HepG2 (cell line): Measurements from ENCODE around the gene HYDIN. TPM values are rescaled to one million over a fixed set of nuclear protein-coding genes. Genes with fewer than 3 reads are reported as not detected.

Experiments
- ATAC-seq: fragments of 200-7000 bp; cut with Tn5 transposase; 3 replicates; pipeline ENCODE4 v1.9.1; 2020; ENCODE audit warnings: mild to moderate bottlenecking, moderate library complexity
- BruUV-seq: library from RNA; stranded (reverse); fragments of 400-500 nt; replicated peaks from 2 replicates; lab custom pipeline; 2021; lab: Mats Ljungman, UMichigan
- CTCF ChIA-PET: fragments of 300-600 bp; formaldehyde crosslinking; extraction: SDS; loops from one replicate; lab custom pipeline; 2021; ENCODE audit warnings: low total read pairs, inconsistent platforms, low intra/inter-chr PET ratio; lab: Yijun Ruan, JAX
- POLR2A ChIA-PET: fragments of 350-600 bp; sonication (Branson Sonifier 250); formaldehyde crosslinking; loops from one replicate; lab custom pipeline; 2020; ENCODE audit warnings: antibody characterized with exemption, inconsistent platforms; lab: Yijun Ruan, JAX
- DNase-seq: peaks from one replicate; pipeline ENCODE4 v3.0.0-alpha.2; 2015; ENCODE audit warnings: low spot score
- FAIRE-seq: peaks from 3 replicates; lab custom pipeline; 2011; peaks lifted over from hg19 to GRCh38; lab: Jason Lieb, UNC
- H2AFZ ChIP-seq: one replicate; pipeline ENCODE4 v1.6.1; 2011; ENCODE audit warnings: low read length, inconsistent platforms
- H3K27ac ChIP-seq: fragments of 300-600 bp; 3 replicates; pipeline ENCODE4 v1.8.0; 2011; ENCODE audit warnings: mixed run types, mild to moderate bottlenecking, mixed read lengths, low read length, inconsistent platforms; ENCODE audit not compliant: insufficient read depth; ENCODE audit errors: extremely low read length
- H3K27me3 ChIP-seq, 2 experiments: fragments of 200-600 bp in 1 of 2; 2 replicates in 1 of 2; 3 replicates in 1 of 2; pipeline versions ENCODE4 v1.6.0 to v1.8.0; 2011; ENCODE audit warnings: low read length in 2 of 2, mild to moderate bottlenecking in 2 of 2, moderate library complexity in 2 of 2, inconsistent platforms in 1 of 2; ENCODE audit not compliant: insufficient read depth in 2 of 2, control insufficient read depth in 1 of 2
- H3K36me3 ChIP-seq, 2 experiments: fragments of 200-600 bp in 1 of 2; replicated peaks in 1 of 2; 2 replicates in 1 of 2; 3 replicates in 1 of 2; pipeline versions ENCODE4 v1.5.1 to v1.8.0; 2011; ENCODE audit warnings: low read length in 2 of 2, inconsistent platforms in 1 of 2; ENCODE audit not compliant: insufficient read depth in 2 of 2, control insufficient read depth in 1 of 2
- H3K4me1 ChIP-seq: 2 replicates; pipeline ENCODE4 v1.5.1; 2012; ENCODE audit warnings: low read length, inconsistent platforms; ENCODE audit not compliant: insufficient read depth
- H3K4me2 ChIP-seq: 2 replicates; pipeline ENCODE4 v1.6.0; 2011; ENCODE audit warnings: low read depth, low read length, inconsistent platforms
- H3K4me3 ChIP-seq, 3 experiments: fragments of 200-600 bp in 1 of 3; sonication (generic), shearing (Covaris generic) in 1 of 3; replicated peaks in 1 of 3; 2 replicates each; pipeline ENCODE4 v1.5.1; 2011 to 2016; ENCODE audit warnings: low read length in 3 of 3, inconsistent platforms in 2 of 3, low read depth in 2 of 3, mild to moderate bottlenecking in 2 of 3, control low read depth in 1 of 3, mixed read lengths in 1 of 3; ENCODE audit not compliant: insufficient read depth in 1 of 3
- H3K79me2 ChIP-seq: one replicate; pipeline ENCODE4 v1.6.1; 2011; ENCODE audit warnings: low read length, inconsistent platforms; ENCODE audit not compliant: insufficient read depth
- H3K9ac ChIP-seq: 2 replicates; pipeline ENCODE4 v1.6.0; 2011; ENCODE audit warnings: mild to moderate bottlenecking, low read depth, low read length, inconsistent platforms; ENCODE audit not compliant: insufficient read depth
- H3K9me3 ChIP-seq: 2 replicates; pipeline ENCODE4 v1.5.1; 2012; ENCODE audit warnings: mild to moderate bottlenecking, low read length
- H4K20me1 ChIP-seq: 2 replicates; pipeline ENCODE4 v1.6.0; 2011; ENCODE audit warnings: inconsistent platforms, mild to moderate bottlenecking, low read length, moderate library complexity; ENCODE audit not compliant: insufficient read depth
- CAMTA2 ChIP-seq: sonication (generic); formaldehyde crosslinking; IDR thresholded peaks from 2 replicates; pipeline ENCODE4 v1.4.0; 2020; ENCODE audit warnings: mild to moderate bottlenecking, missing genetic modification reagents, borderline replicate concordance
- ESRRA ChIP-seq: sonication (generic); formaldehyde crosslinking; IDR thresholded peaks from 2 replicates; pipeline ENCODE4 v1.5.1; 2020; ENCODE audit warnings: mild to moderate bottlenecking, low read depth, missing genetic modification reagents
- PRMT3 ChIP-seq: sonication (generic); formaldehyde crosslinking; IDR thresholded peaks from 2 replicates; pipeline ENCODE4 v1.8.1; 2022; ENCODE audit warnings: low read depth, mild to moderate bottlenecking, moderate library complexity, missing genetic modification reagents, borderline replicate concordance
- REPIN1 ChIP-seq: sonication (generic); formaldehyde crosslinking; IDR thresholded peaks from 2 replicates; pipeline ENCODE4 v1.8.0; 2022; ENCODE audit warnings: missing genetic modification reagents, low read depth, mild to moderate bottlenecking, borderline replicate concordance
- ZNF501 ChIP-seq: sonication (generic); formaldehyde crosslinking; IDR thresholded peaks from 2 replicates; pipeline ENCODE4 v1.5.1; 2020; ENCODE audit warnings: mild to moderate bottlenecking, moderate library complexity, missing genetic modification reagents
- WGBS: methylation state at CpG from one replicate; pipeline ENCODE4 v1.1.6; 2017; ENCODE audit warnings: low lambda C conversion rate; 5-methylcytosine and 5-hydroxymethylcytosine counted together
- in situ Hi-C: cut with HindIII; loops from 2 replicates; pipeline ENCODE4 v1.10.0; 2017; ENCODE audit warnings: low pct_unique_long_range_greater_than_20kb; ENCODE audit not compliant: extremely low pct_ligation_motif_present
- intact Hi-C: fragments of 100-400 bp; cut with micrococcal nuclease; formaldehyde crosslinking; loops from one replicate; pipeline ENCODE4 v1.10.0; 2022; ENCODE audit not compliant: unreplicated experiment
- polyA plus RNA-seq, 8 experiments: library from polyadenylated mRNA; depleted of rRNA in 3 of 8; stranded (reverse) in 7 of 8; unstranded in 1 of 8; fragments of >200 nt; fragmentation: Illumina TruSeq in 4 of 8; extraction: Trizol in 4 of 8; gene quantifications; 2 replicates each; pipeline versions ENCODE4 v1.2.1 to v1.2.3, GENCODE V29; 2011 to 2016; ENCODE audit warnings: low read depth in 4 of 8, missing spikeins in 1 of 8, mixed read lengths in 1 of 8; ENCODE audit not compliant: insufficient read depth in 1 of 8
- total RNA-seq, 5 experiments: library from RNA; depleted of rRNA; stranded (reverse); fragments of >200 nt; fragmentation: Illumina TruSeq; extraction: Trizol; gene quantifications; 2 replicates each; pipeline ENCODE4 v1.2.3, GENCODE V29; 2016; ENCODE audit warnings: low read depth in 1 of 5
- TF ChIP-seq, protein P1 (sequence below): IDR thresholded peaks from 2 replicates; pipeline ENCODE4 v1.6.1; 2016; ENCODE audit warnings: missing compliant biosample characterization, missing genetic modification reagents, borderline replicate concordance
- TF ChIP-seq, protein P2 (sequence below): sonication (generic); formaldehyde crosslinking; IDR thresholded peaks from 2 replicates; pipeline ENCODE4 v1.4.0; 2020; ENCODE audit warnings: missing genetic modification reagents, borderline replicate concordance

HYDIN gene
- total and polyA plus RNA-seq, 2 of the 13 experiments (the other 11 are each of a cell fraction or from before 2014, with no cell fraction given), result not detected

DNA sequence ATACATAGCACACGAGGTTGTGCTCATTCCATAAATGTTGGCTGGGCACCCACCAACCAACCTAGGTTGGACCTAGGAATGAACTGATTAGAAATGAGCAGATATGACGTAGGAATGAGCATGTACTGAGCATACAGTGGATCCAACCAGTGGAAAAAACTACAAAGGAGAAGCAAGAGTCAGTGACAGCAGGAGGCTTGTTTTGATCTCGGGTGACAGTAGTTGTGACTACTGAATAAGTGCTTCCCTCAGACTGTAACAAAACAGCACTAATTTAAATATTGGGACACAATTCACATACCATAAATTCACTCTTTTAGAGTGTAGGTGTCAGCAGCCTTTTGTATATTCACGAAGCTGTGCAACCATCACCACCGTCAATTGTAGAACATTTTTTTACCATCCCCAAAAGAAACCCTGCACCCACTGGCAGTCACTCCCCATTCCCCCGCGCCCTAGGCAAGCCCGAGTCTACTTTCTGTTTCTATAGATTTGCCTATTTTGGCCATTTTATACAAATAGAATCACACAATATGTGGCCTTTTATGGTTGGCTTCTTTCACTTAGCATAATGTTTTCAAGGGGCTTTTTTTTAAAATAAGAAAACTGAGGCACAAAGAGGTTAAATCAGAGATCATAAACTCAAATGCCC is 436.5 kb downstream of the HYDIN start:
- in situ Hi-C loops (no loop called here), intact Hi-C loops (no loop called here)
- no peak overlapping the region for H2AFZ ChIP-seq
- no peak overlapping the region for H3K9ac ChIP-seq
- peaks cover 80% of the 10 kb centered on the region for H3K79me2 ChIP-seq
- H3K4me2 ChIP-seq, result no peak overlapping the region
- H3K4me3 ChIP-seq, result no peak overlapping the region
- no peak for ATAC-seq
- H3K27me3 ChIP-seq, result no peaks in the 10 kb centered on the region
- 96% methylated on average over 8 of the region's 8 CpGs for WGBS
- peaks cover 3 to 22% of the 10 kb centered on the region in 2 experiments; a peak in 2 of 5 replicates for H3K36me3 ChIP-seq
- FAIRE-seq, result no peak
- ChIA-PET POLR2A (no interaction called here), CTCF (no interaction called here)
- TF ChIP-seq ESRRA (CRISPR knock-in tag) (no peak), CAMTA2 (CRISPR knock-in tag) (no peak), PRMT3 (CRISPR knock-in tag) (no peak), ZNF501 (CRISPR knock-in tag) (no peak), REPIN1 (no peak)
- TF ChIP-seq, protein P1, sequence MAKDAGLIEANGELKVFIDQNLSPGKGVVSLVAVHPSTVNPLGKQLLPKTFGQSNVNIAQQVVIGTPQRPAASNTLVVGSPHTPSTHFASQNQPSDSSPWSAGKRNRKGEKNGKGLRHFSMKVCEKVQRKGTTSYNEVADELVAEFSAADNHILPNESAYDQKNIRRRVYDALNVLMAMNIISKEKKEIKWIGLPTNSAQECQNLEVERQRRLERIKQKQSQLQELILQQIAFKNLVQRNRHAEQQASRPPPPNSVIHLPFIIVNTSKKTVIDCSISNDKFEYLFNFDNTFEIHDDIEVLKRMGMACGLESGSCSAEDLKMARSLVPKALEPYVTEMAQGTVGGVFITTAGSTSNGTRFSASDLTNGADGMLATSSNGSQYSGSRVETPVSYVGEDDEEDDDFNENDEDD (CRISPR knock-in tag), result no peak
- TF ChIP-seq, protein P2, sequence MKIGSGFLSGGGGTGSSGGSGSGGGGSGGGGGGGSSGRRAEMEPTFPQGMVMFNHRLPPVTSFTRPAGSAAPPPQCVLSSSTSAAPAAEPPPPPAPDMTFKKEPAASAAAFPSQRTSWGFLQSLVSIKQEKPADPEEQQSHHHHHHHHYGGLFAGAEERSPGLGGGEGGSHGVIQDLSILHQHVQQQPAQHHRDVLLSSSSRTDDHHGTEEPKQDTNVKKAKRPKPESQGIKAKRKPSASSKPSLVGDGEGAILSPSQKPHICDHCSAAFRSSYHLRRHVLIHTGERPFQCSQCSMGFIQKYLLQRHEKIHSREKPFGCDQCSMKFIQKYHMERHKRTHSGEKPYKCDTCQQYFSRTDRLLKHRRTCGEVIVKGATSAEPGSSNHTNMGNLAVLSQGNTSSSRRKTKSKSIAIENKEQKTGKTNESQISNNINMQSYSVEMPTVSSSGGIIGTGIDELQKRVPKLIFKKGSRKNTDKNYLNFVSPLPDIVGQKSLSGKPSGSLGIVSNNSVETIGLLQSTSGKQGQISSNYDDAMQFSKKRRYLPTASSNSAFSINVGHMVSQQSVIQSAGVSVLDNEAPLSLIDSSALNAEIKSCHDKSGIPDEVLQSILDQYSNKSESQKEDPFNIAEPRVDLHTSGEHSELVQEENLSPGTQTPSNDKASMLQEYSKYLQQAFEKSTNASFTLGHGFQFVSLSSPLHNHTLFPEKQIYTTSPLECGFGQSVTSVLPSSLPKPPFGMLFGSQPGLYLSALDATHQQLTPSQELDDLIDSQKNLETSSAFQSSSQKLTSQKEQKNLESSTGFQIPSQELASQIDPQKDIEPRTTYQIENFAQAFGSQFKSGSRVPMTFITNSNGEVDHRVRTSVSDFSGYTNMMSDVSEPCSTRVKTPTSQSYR (CRISPR knock-in tag), result no peak
- no peaks in the 10 kb centered on the region; the same call in 1 of the 2 replicates for H4K20me1 ChIP-seq
- H3K27ac ChIP-seq, result no peak overlapping the region
- BruUV-seq, result no TSS peak
- DNase-seq, result no peak
- H3K9me3 ChIP-seq, result no peaks in the 10 kb centered on the region
- H3K4me1 ChIP-seq, result peaks cover 15% of the 10 kb centered on the region
